Suprapubic skin (tissue), 4 donors: Measurements from ENCODE around the gene RPUSD1.
"Not testable (repeated sequence)": the region's sequence is repeated elsewhere in the genome, so short reads cannot be mapped to it uniquely, and the experiment has no call there.

Source experiments
- CTCF ChIP-seq, 2 donors: fragments of 200-600 bp in 1 of 2; fragments of 450-650 bp in 1 of 2; sonication (generic) in 1 of 2; IDR thresholded peaks; one replicate each; pipeline ENCODE4 v1.5.1; 2016 to 2019; ENCODE audit warnings: antibody characterized with exemption in 2 of 2, mild to moderate bottlenecking in 1 of 2, moderate library complexity in 1 of 2
- EP300 ChIP-seq: sonication (generic); formaldehyde crosslinking; IDR thresholded peaks from one replicate; pipeline ENCODE4 v1.6.1; 2017; ENCODE audit warnings: antibody characterized with exemption
- POLR2A ChIP-seq, 2 donors: fragments of 450-650 bp; IDR thresholded peaks; one replicate each; pipeline ENCODE4 v1.6.1; 2017; ENCODE audit warnings: antibody characterized with exemption in 2 of 2, mild to moderate bottlenecking in 2 of 2, moderate library complexity in 2 of 2
- POLR2AphosphoS5 ChIP-seq, 3 donors: sonication (generic); formaldehyde crosslinking; IDR thresholded peaks; one replicate each; pipeline ENCODE4 v1.6.1; 2017; ENCODE audit warnings: antibody characterized with exemption in 3 of 3

DNA sequence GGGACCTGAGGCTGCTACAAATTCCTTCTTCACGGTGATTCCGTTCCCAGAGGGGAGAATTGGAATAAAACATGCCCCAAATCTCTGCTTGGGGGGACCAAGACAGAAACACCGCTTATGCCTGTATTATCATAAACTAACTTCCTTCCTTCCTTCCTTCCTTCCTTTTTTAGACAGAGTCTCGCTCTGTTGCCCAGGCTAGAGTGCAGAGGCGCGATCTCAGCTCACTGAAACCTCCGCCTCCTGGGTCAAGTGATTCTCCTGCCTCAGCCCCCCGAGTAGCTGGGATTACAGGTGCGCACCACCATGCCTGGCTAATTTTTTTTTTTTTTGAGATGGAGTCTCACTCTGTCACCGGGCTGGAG lies 31.8 kb upstream of the RPUSD1 start:
- TF ChIP-seq CTCF (IDR thresholded peaks at IDR 0.05); POLR2A (IDR thresholded peaks at IDR 0.05); EP300; POLR2AphosphoS5 (IDR thresholded peaks at IDR 0.05): not testable (repeated sequence)
